Coronary artery (tissue), 2 donors: Measurements from ENCODE around the gene RAP1A.

Experiments used
- DNase-seq: peaks from one replicate; pipeline ENCODE4 v3.0.0-alpha.2; 2017; ENCODE audit warnings: low spot score
- H3K27ac ChIP-seq, 2 donors: fragments of 200-600 bp; sonication (generic); one replicate each; pipeline ENCODE4 v1.5.1; 2016 to 2019
- H3K4me3 ChIP-seq: fragments of 200-600 bp; sonication (generic); 2 replicates; pipeline ENCODE4 v1.5.1; 2016; ENCODE audit warnings: mild to moderate bottlenecking, moderate library complexity
- TF ChIP-seq, protein P1 (sequence below): fragments of 200-600 bp; sonication (generic); IDR thresholded peaks from one replicate; pipeline ENCODE4 v1.5.1; 2019; ENCODE audit warnings: antibody characterized with exemption

RAP1A gene

GRCh38 chr1:111649648-111650047, 30.1 kb downstream of the RAP1A start:
- H3K27ac ChIP-seq: no peak overlapping the region
- TF ChIP-seq, protein P1, sequence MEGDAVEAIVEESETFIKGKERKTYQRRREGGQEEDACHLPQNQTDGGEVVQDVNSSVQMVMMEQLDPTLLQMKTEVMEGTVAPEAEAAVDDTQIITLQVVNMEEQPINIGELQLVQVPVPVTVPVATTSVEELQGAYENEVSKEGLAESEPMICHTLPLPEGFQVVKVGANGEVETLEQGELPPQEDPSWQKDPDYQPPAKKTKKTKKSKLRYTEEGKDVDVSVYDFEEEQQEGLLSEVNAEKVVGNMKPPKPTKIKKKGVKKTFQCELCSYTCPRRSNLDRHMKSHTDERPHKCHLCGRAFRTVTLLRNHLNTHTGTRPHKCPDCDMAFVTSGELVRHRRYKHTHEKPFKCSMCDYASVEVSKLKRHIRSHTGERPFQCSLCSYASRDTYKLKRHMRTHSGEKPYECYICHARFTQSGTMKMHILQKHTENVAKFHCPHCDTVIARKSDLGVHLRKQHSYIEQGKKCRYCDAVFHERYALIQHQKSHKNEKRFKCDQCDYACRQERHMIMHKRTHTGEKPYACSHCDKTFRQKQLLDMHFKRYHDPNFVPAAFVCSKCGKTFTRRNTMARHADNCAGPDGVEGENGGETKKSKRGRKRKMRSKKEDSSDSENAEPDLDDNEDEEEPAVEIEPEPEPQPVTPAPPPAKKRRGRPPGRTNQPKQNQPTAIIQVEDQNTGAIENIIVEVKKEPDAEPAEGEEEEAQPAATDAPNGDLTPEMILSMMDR: no peak
- DNase-seq: no peak
- no peak overlapping the region for H3K4me3 ChIP-seq

GRCh38 chr1:111653709-111654108, 34.1 kb downstream of the RAP1A start:
- no peak for DNase-seq
- Histone ChIP-seq H3K27ac (no peak overlapping the region), H3K4me3 (no peak overlapping the region)
- TF ChIP-seq, protein P1: no peak

DNA sequence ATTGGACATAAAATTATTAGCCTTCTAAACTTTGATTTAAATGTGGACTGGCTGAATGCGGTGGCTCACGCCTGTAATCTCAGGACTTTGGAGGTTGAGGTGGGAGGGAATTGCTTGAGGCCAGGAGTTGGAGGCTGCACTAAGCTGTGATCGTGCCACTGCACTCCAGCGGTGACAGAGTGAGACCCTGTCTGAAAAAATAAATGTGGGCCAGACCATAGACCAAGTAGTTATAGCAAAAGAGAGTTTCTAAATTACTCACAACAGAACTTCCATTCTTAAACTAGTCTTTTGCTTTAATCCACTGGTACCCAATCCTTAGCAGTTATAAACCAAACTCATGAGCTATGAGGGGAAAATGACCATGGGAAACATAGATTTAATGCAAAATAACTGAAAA, 35.2 kb downstream of the RAP1A start:
- DNase-seq: no peak
- Histone ChIP-seq H3K4me3 (no peak overlapping the region), H3K27ac (no peak overlapping the region)
- TF ChIP-seq, protein P1: no peak

DNA sequence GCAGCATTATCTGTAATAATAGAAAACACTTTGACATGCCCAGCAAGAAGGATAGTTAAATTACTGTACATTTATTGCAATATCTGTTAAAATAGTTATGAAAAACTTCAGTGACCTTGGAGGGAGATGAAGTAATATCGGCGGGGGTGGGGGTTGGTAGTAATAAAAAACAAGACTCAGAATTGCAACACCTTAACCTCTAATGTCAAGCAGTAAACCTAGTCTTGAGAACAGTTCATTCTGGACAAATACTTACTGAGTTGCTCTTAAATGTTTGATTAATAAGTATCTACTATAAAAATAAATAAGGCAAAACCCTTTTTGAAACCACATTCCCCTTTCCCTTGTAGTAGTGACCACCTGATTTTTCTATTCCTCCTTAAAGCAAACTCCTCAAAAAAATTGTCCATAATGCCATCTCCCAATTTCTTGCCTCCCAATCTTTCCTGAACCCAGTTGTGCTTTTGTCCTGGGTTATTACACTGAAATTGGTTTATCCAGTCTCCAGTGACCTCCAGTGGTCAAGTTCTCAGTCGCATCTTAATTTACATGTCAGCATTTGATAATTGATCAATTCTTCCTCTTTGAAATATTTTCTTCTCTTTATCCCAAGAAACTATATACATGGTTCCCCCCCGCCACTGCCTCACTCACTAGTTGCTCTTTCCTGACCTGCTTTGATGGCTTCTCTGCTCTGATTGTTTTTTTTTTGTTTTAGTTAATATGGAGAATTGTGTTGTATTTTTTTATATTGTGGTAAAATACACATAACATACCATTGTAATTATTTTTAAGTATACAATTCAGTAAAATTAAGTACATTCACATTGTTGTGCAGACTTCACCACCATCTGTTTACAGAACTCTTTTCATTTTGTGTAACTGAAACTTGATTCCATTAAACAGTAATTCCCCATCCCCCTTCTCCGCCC, 36.8 kb downstream of the RAP1A start:
- Histone ChIP-seq H3K4me3 (no peak overlapping the region), H3K27ac (peak overlapping the region in 1 of 2 donors; percentile 1)
- DNase-seq: no peak
- TF ChIP-seq, protein P1: peak; percentile 48

GRCh38 chr1:111658622-111659021, 39.0 kb downstream of the RAP1A start:
- Histone ChIP-seq H3K27ac (no peak overlapping the region), H3K4me3 (no peak overlapping the region)
- TF ChIP-seq, protein P1: no peak
- no peak for DNase-seq

DNA sequence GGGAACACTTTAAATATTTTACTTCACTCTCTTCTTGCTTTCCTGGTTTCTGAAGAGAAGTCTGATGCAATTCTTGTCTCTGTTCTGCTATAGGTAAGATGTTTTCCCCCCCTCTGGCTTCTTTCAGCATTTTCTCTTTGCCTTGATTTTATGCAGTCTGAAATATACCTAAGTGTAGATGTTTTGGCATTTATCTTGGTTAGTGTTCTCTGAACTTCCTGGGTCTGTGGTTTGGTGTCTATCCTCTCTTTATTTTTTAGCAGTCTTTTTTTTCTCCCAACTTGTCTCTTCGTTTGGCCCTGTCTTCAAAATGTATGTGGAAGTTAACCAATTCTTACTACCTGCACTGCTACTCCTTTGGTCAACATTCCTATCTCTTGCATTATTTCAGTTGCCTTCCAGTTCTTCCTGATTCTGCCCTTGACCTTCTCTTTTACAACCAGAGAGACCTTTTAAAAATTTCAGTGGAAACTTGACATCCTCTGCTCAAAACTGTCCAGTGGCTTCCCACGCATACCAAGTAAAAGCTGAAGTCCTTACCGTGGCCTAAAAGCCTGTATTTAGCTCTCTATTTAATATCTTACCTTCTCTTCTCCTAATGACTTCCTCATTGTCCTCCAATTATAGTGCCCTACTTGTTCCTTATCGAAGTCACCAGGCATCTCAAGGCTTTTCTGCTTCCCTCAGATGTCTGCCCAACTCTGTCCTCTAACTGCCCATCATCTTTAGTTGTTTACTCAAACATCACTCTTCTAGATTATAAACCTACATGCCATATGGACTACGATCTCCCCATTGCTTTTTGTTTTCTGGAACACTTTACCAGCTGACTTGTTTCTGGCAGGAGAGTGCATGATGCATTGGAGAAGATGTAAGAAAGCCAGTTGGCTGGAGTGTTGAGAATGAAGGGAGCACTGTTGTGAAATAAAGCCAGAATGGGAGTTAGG, 40.9 kb downstream of the RAP1A start:
- Histone ChIP-seq H3K4me3 (no peak overlapping the region), H3K27ac (no peak overlapping the region)
- TF ChIP-seq, protein P1: no peak
- no peak for DNase-seq
